CD14-positive monocyte (primary cell): Measurements from ENCODE around the gene MOK. TPM values are rescaled to one million over a fixed set of nuclear protein-coding genes. Genes with fewer than 3 reads are reported as not detected.

Experiments
- DNase-seq, 3 donors: peaks; one replicate each; pipeline ENCODE4 v3.0.0-alpha.2; 2011 to 2022
- H2AFZ ChIP-seq: 2 replicates; pipeline ENCODE4 v1.6.0; 2012; ENCODE audit warnings: mild to moderate bottlenecking, low read depth, low read length, inconsistent platforms; ENCODE audit not compliant: insufficient read depth, poor library complexity, severe bottlenecking
- H3K27ac ChIP-seq, 2 donors: 1 replicate in 1 of 2; 2 replicates in 1 of 2; pipeline ENCODE4 v1.5.1; 2012 to 2013; ENCODE audit warnings: low read length in 2 of 2, control low read depth in 1 of 2, inconsistent platforms in 1 of 2, low read depth in 1 of 2, mild to moderate bottlenecking in 1 of 2
- H3K27me3 ChIP-seq, 2 donors: one replicate each; pipeline versions ENCODE4 v1.6.0 to v1.6.1; 2011 to 2013; ENCODE audit warnings: low read length in 2 of 2; ENCODE audit not compliant: control insufficient read depth in 2 of 2, insufficient read depth in 2 of 2
- H3K36me3 ChIP-seq, 2 donors: replicated peaks in 1 of 2; 1 replicate in 1 of 2; 2 replicates in 1 of 2; pipeline versions ENCODE4 v1.5.1 to v1.6.1; 2012 to 2013; ENCODE audit warnings: low read length in 2 of 2, control low read depth in 1 of 2, inconsistent platforms in 1 of 2, mild to moderate bottlenecking in 1 of 2; ENCODE audit not compliant: insufficient read depth in 2 of 2, control insufficient read depth in 1 of 2
- H3K4me1 ChIP-seq, 2 donors: 1 replicate in 1 of 2; 2 replicates in 1 of 2; pipeline versions ENCODE4 v1.5.1 to v1.6.1; 2012 to 2013; ENCODE audit warnings: low read length in 2 of 2, control low read depth in 1 of 2, inconsistent platforms in 1 of 2, mild to moderate bottlenecking in 1 of 2, moderate library complexity in 1 of 2; ENCODE audit not compliant: insufficient read depth in 2 of 2, control insufficient read depth in 1 of 2
- H3K4me2 ChIP-seq: replicated peaks from 2 replicates; pipeline ENCODE3; 2012; ENCODE audit warnings: low read length, moderate library complexity, mild to moderate bottlenecking; ENCODE audit not compliant: poor library complexity, severe bottlenecking; ENCODE audit errors: extremely low read depth
- H3K4me3 ChIP-seq, 3 experiments: fragments of 200-600 bp in 1 of 3; sonication (generic) in 1 of 3; replicated peaks in 1 of 3; 1 replicate in 2 of 3; 2 replicates in 1 of 3; pipeline ENCODE4 v1.5.1; 2011 to 2013; ENCODE audit warnings: low read length in 3 of 3, mild to moderate bottlenecking in 3 of 3, control low read depth in 2 of 3, low read depth in 2 of 3, inconsistent platforms in 1 of 3, moderate library complexity in 1 of 3
- H3K79me2 ChIP-seq: 2 replicates; pipeline ENCODE4 v1.6.0; 2012; ENCODE audit warnings: mild to moderate bottlenecking, control low read depth, inconsistent platforms, low read length, moderate library complexity; ENCODE audit not compliant: insufficient read depth
- H3K9ac ChIP-seq: 2 replicates; pipeline ENCODE4 v1.6.0; 2017; ENCODE audit warnings: low read length, mild to moderate bottlenecking; ENCODE audit not compliant: insufficient read depth, poor library complexity, severe bottlenecking
- H3K9me3 ChIP-seq, 2 donors: replicated peaks in 1 of 2; 1 replicate in 1 of 2; 2 replicates in 1 of 2; pipeline versions ENCODE4 v1.5.1 to v1.6.1; 2012 to 2013; ENCODE audit warnings: low read length in 2 of 2, control low read depth in 1 of 2; ENCODE audit not compliant: control insufficient read depth in 1 of 2, insufficient read depth in 1 of 2
- H4K20me1 ChIP-seq: 2 replicates; pipeline ENCODE4 v1.6.0; 2012; ENCODE audit warnings: mild to moderate bottlenecking, low read length, control low read depth, moderate library complexity; ENCODE audit not compliant: insufficient read depth
- H3K27ac Mint-ChIP-seq, 7 donors: one replicate each; pipeline ENCODE4 v1.8.0; 2020; ENCODE audit warnings: mild to moderate bottlenecking in 7 of 7, mixed read lengths in 7 of 7, moderate library complexity in 6 of 7, inconsistent platforms in 2 of 7
- H3K27me3 Mint-ChIP-seq, 3 donors: one replicate each; pipeline ENCODE4 v1.8.0; 2021 to 2022; ENCODE audit warnings: low read depth in 3 of 3, mild to moderate bottlenecking in 3 of 3, mixed read lengths in 3 of 3, moderate library complexity in 3 of 3, inconsistent platforms in 1 of 3
- H3K36me3 Mint-ChIP-seq, 2 donors: one replicate each; pipeline ENCODE4 v1.8.0; 2020; ENCODE audit warnings: mixed read lengths in 2 of 2, inconsistent platforms in 1 of 2, mild to moderate bottlenecking in 1 of 2
- H3K4me1 Mint-ChIP-seq: one replicate; pipeline ENCODE4 v1.8.0; 2020; ENCODE audit warnings: mild to moderate bottlenecking, mixed read lengths
- H3K4me3 Mint-ChIP-seq, 2 donors: one replicate each; pipeline ENCODE4 v1.8.0; 2020; ENCODE audit warnings: mild to moderate bottlenecking in 2 of 2, mixed read lengths in 2 of 2, moderate library complexity in 1 of 2
- H3K9me3 Mint-ChIP-seq, 7 donors: one replicate each; pipeline ENCODE4 v1.8.0; 2020 to 2022; ENCODE audit warnings: mixed read lengths in 7 of 7, mild to moderate bottlenecking in 6 of 7, moderate library complexity in 6 of 7, inconsistent platforms in 2 of 7
- CTCF ChIP-seq: fragments of 200-600 bp; IDR thresholded peaks from one replicate; pipeline ENCODE4 v1.8.0; 2022; ENCODE audit warnings: antibody characterized with exemption, mild to moderate bottlenecking
- WGBS: methylation state at CpG from one replicate; pipeline ENCODE4 v1.1.5; 2013; ENCODE audit warnings: missing lambda C conversion rate; ENCODE audit not compliant: insufficient coverage; 5-methylcytosine and 5-hydroxymethylcytosine counted together
- intact Hi-C, 2 donors: fragments of 100-400 bp; cut with micrococcal nuclease; formaldehyde crosslinking; loops; one replicate each; pipeline versions ENCODE4 v1.15.0 to v1.15.1; 2023
- polyA plus RNA-seq, 3 donors: library from polyadenylated mRNA; depleted of rRNA in 1 of 3; unstranded in 2 of 3; stranded (reverse) in 1 of 3; fragments of 300-500 nt in 2 of 3; fragments of >200 nt in 1 of 3; fragmentation: Illumina TruSeq in 2 of 3; gene quantifications; 1 replicate in 2 of 3; 2 replicates in 1 of 3; pipeline ENCODE4 v1.2.3, GENCODE V29; 2012 to 2021

MOK gene
- polyA plus RNA-seq, 3 donors = 0.67 to 3.4 (median 1.8) TPM

DNA sequence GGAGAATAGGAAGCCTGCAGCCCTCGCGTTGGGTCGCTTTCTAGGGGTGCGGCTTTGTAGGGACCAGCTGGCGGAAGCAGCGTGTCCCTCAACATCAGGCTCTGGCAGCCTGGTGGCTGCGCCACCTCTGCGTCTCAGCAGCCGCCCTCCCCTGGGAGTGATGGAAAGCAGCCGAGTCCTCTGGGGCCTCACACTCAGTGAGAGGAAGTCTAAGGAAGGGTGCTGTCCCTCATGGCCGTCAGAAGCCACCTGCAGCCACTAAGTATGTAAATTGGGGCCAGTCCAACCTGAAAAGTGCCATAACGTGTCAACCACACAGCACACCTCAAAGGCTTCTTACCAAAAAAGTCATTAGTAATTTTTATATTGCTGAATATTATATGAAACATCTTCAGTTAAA, 84.9 kb downstream of the MOK start:
- Mint-ChIP-seq H3K9me3 (no peaks in the 10 kb centered on the region), H3K36me3 (peaks cover 28 to 48% of the 10 kb centered on the region in 2 donors), H3K4me3 (no peak overlapping the region), H3K27ac (peak overlapping the region in 1 of 7 donors; percentile 46), H3K27me3 (peaks cover 0 to 4% (median 1%) of the 10 kb centered on the region in 3 donors), H3K4me1 (peaks cover 2% of the 10 kb centered on the region)
- TF ChIP-seq CTCF = no peak
- H3K9ac ChIP-seq = no peak overlapping the region
- H3K4me1 ChIP-seq = no peaks in the 10 kb centered on the region
- 100% methylated on average over 2 of the region's 12 CpGs for whole genome bisulfite sequencing
- intact Hi-C loops = no loop called here
- H4K20me1 ChIP-seq = peaks cover 33% of the 10 kb centered on the region
- H3K4me2 ChIP-seq = no peak overlapping the region
- no peak for DNase-seq
- no peak overlapping the region for H3K4me3 ChIP-seq
- H3K79me2 ChIP-seq = no peaks in the 10 kb centered on the region
- H3K27ac ChIP-seq = no peak overlapping the region
- no peaks in the 10 kb centered on the region for H3K27me3 ChIP-seq
- H3K36me3 ChIP-seq = peaks cover 0 to 43% of the 10 kb centered on the region in 2 donors
- no peak overlapping the region for H2AFZ ChIP-seq
- H3K9me3 ChIP-seq = no peaks in the 10 kb centered on the region

DNA sequence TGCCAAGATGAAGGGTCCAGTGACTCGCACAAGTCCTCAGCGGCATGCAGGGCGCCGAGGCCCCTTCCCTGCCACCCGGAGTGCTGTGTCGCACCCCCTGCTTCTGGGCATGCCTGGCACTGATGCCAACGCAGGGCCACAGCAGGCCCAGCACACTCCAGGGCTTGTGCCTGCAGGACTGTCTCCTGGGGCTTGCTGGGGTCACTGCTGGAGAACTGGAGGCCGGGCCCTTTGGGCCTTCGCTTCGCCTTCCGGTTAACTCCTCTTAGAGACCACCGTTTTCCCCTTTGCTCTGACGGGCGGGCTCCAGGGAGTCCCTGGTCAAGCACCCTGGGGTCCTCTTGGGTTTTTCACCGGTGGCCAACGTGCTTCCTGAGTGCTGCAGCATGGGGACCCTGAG, 85.6 kb downstream of the MOK start:
- Mint-ChIP-seq H3K4me1 (peaks cover 2% of the 10 kb centered on the region), H3K27ac (no peak overlapping the region), H3K36me3 (peaks cover 29 to 47% of the 10 kb centered on the region in 2 donors), H3K27me3 (peaks cover 0 to 4% (median 1%) of the 10 kb centered on the region in 3 donors), H3K9me3 (no peaks in the 10 kb centered on the region), H3K4me3 (no peak overlapping the region)
- no peaks in the 10 kb centered on the region for H3K9me3 ChIP-seq
- H3K4me1 ChIP-seq = no peaks in the 10 kb centered on the region
- no peak for TF ChIP-seq CTCF
- H3K9ac ChIP-seq = no peak overlapping the region
- 98% methylated on average over 16 of the region's 16 CpGs for WGBS
- H3K36me3 ChIP-seq = peaks cover 0 to 47% of the 10 kb centered on the region in 2 donors
- no peaks in the 10 kb centered on the region for H3K79me2 ChIP-seq
- peaks cover 37% of the 10 kb centered on the region for H4K20me1 ChIP-seq
- no peak overlapping the region for H3K27ac ChIP-seq
- H2AFZ ChIP-seq = no peak overlapping the region
- H3K4me3 ChIP-seq = no peak overlapping the region
- H3K4me2 ChIP-seq = no peak overlapping the region
- intact Hi-C loops = no loop called here
- DNase-seq = no peak
- no peaks in the 10 kb centered on the region for H3K27me3 ChIP-seq
